ENCODE measurements around the gene FHIP1A. TPM values are rescaled to one million over a fixed set of nuclear protein-coding genes. Genes with fewer than 3 reads are reported as not detected.
A peak's percentile ranks its signal among the peaks of the same experiment; 100 is the strongest.

The FHIP1A gene
- total and polyA plus RNA-seq, 2 of the 8 experiments (the other 6 are each of a cell fraction or from before 2014, with no cell fraction given) = 17.9 to 75.2 TPM

- TF ChIP-seq YY1 (IDR thresholded peaks at IDR 0.05; ENCODE audit: low read depth, low read length) = no peak; the same call in 1 of the 2 replicates
- TF ChIP-seq POLR2A (IDR thresholded peaks at IDR 0.05; ENCODE audit: control extremely low read depth in 1 of 2, low read depth in 2 of 2, low read length in 2 of 2) = peak; percentile 61 to 96
- no peak for TF ChIP-seq NANOG (IDR thresholded peaks at IDR 0.05; ENCODE audit: insufficient read depth, low read depth, low read length, poor library complexity, severe bottlenecking)
- no peak for TF ChIP-seq TAF7 (optimal IDR thresholded peaks at IDR 0.05; ENCODE audit: borderline replicate concordance, low read depth, low read length)
- TF ChIP-seq BACH1 (IDR thresholded peaks at IDR 0.05; ENCODE audit: low read length) = peak; percentile 75; the same call in 1 of the 2 replicates
- peak; percentile 86 for TF ChIP-seq KDM4A (IDR thresholded peaks at IDR 0.05; ENCODE audit: low read depth, low read length, severe bottlenecking)
- TF ChIP-seq TCF12 (IDR thresholded peaks at IDR 0.05; ENCODE audit: low read depth, low read length) = 0 out of 2 replicates have a peak, but pooled peaks have one; percentile 52
- TF ChIP-seq RFX5 (IDR thresholded peaks at IDR 0.05; ENCODE audit: borderline replicate concordance, low read depth, low read length) = no peak
- peak; percentile 53; the same call in 1 of the 2 replicates for TF ChIP-seq MAX (IDR thresholded peaks at IDR 0.05)
- TF ChIP-seq TBP (IDR thresholded peaks at IDR 0.05; ENCODE audit: low read depth, low read length) = peak; percentile 78
- 0 out of 2 replicates have a peak, but pooled peaks have one; percentile 42 for TF ChIP-seq SP1 (IDR thresholded peaks at IDR 0.05; ENCODE audit: low read depth, low read length)
- peak; percentile 66; the same call in 1 of the 2 replicates for TF ChIP-seq PHF8 (conservative IDR thresholded peaks at IDR 0.05; ENCODE audit: low read depth, low read length)
- peak; percentile 83; the same call in 1 of the 2 replicates for TF ChIP-seq RBBP5 (IDR thresholded peaks at IDR 0.05; ENCODE audit: borderline replicate concordance, low read depth, low read length)
- peak; percentile 90 for TF ChIP-seq POLR2AphosphoS5 (IDR thresholded peaks at IDR 0.05; ENCODE audit: low read depth, low read length)
- TF ChIP-seq JUN (IDR thresholded peaks at IDR 0.05; ENCODE audit: low read depth, low read length) = no peak
Observed at GRCh38 chr4:151408630-151409469, at the start of gene FHIP1A (continued).

All from H1 (cell line).